Left colon (tissue), 2 donors: ENCODE measurements around the gene METTL16. TPM values are rescaled to one million over a fixed set of nuclear protein-coding genes. Genes with fewer than 3 reads are reported as not detected.

Source experiments
- ATAC-seq: fragments of 200-7000 bp; cut with Tn5 transposase; one replicate; pipeline ENCODE4 v1.9.1; 2020; ENCODE audit warnings: mild to moderate bottlenecking, moderate library complexity
- DNase-seq, 2 donors: peaks; one replicate each; pipeline ENCODE4 v3.0.0-alpha.2; 2020
- intact Hi-C, 2 donors: fragments of 100-400 bp; cut with DNase I in 1 of 2; cut with micrococcal nuclease in 1 of 2; formaldehyde crosslinking; loops; one replicate each; pipeline versions ENCODE4 v1.11.2 to v1.14.0; 2022; cut with DNase I, micrococcal nuclease
- total RNA-seq, 2 donors: library from RNA; stranded (reverse); fragmentation: NEBNext Ultra II Directional; extraction: Animal tissue kit (Norgen Biotek cat#: 25700); gene quantifications; one replicate each; pipeline ENCODE4 v1.2.1, GENCODE V29; 2021
- donor health status: DM: no; HTN: no; CAD: no.
- donor health status: DM: yes; HTN: yes; CAD: no.

METTL16 gene
- total RNA-seq, 2 donors from 2014 or later = 13.7 to 14.2 TPM

DNA sequence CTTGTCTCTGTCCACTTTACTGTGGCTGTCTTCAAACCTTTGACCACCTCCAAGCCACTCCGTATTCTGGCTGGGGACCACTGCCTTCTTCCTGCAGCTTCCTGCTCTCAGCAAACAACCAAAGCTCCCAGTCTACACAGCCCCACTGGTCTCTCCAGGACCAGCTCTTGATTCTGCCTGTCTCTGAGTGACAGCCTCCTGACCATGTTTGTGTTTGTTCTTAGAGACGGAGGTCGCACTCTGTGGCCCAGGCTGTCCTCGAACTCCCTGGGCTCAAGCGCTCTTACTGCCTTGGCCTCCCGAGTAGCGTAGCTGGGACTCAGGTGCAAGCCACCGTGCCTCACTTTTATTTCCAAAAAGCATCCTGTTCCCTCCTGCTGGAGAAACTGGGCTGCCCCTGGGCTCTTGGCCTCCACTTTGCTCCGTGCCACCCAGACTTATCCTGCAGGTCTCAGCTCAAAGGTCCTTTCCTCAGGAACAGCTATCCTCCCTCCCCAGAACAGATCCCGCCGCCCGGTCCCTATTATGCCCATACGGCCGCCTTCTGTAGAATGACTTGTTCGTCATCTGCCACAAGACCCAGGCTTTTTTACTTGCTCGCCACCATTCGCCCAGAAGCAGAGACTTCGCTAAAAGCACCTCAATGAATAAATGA lies 120.0 kb downstream of the METTL16 start:
- intact Hi-C loops = no loop called here
- no peak for ATAC-seq
- no peak for DNase-seq

DNA sequence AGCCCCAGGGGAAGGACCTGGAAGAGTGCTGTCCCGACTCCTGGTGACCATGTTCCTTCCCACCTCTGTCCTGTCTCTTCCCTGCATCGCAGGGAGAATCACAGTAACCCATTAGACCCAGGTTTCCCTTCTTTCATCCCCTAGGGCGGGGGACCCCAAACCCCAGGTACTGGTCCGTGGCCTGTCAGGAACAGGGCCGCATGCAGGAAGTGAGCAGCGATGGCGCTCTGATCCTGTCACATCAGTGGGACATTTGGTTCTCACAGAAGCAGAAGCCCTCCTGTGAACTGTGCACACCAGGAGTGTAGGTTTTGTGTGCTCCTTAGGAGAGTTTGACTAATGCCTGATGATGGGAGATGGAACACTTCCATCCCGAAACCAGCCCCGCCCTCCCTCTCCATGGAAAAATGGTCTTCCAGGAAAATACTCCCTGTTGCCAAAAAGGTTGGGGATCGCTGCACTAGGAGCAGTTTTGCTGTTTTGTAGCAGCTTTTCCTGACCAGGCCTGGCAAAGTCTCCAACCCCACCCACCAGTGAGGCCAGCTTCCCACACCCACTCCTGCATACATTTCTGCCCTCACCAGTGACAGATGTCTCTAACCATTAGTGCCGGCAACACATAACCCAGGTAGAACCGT lies 121.4 kb downstream of the METTL16 start:
- ATAC-seq (no peak), DNase-seq (no peak)
- intact Hi-C loops = no loop called here

DNA sequence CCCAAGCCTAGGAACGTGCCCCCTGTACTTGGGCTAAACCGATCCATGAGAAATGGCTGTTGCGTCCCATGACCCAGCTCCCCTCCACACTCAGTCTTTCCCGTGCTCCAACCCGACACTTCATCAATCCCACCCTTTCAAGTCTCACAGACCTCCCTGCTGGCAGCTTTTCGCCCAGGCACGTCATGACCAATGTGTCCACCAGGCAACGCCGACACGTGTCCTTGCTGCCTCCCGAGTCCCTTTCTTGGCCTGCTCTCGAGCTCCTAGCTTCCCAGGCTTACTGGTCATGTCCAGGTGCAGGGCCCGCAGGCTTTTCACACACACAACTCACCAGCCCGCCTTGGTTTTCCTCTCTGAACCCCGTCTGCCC lies 123.0 kb downstream of the METTL16 start:
- DNase-seq = no peak
- intact Hi-C loops = no loop called here
- ATAC-seq = no peak

DNA sequence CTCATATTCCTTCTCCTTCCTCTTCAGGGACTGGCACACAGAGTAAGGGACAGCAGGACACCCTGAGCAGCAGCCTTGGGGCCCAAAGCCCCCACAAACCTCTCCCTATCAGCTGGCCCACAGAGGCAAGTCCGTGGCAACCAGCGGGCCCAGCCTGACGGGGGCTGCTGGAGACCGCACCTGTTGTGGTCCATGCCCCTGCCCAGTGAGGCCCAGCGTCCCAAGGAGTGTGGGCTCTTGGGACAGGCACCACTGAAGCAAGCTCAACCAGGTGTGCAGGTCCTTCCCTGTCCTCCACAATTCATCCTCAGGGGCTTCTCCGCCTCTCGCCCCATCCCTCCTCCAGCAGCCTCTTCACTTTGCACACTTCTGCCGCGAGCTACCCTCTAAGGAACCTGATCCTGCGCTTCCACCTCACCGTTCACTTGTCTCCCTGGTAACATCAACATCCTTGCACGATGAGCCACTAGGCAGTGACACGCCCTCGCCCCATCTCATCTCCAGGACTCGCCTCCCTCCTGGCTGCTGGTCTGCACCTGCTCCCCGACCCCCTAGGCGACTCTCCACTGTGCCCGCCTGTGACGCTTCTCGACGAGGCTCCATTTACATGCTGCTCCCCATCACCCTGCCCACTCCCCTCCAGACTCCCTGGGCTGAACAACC lies 123.5 kb downstream of the METTL16 start:
- intact Hi-C loops = no loop called here
- no peak for ATAC-seq
- no peak for DNase-seq

DNA sequence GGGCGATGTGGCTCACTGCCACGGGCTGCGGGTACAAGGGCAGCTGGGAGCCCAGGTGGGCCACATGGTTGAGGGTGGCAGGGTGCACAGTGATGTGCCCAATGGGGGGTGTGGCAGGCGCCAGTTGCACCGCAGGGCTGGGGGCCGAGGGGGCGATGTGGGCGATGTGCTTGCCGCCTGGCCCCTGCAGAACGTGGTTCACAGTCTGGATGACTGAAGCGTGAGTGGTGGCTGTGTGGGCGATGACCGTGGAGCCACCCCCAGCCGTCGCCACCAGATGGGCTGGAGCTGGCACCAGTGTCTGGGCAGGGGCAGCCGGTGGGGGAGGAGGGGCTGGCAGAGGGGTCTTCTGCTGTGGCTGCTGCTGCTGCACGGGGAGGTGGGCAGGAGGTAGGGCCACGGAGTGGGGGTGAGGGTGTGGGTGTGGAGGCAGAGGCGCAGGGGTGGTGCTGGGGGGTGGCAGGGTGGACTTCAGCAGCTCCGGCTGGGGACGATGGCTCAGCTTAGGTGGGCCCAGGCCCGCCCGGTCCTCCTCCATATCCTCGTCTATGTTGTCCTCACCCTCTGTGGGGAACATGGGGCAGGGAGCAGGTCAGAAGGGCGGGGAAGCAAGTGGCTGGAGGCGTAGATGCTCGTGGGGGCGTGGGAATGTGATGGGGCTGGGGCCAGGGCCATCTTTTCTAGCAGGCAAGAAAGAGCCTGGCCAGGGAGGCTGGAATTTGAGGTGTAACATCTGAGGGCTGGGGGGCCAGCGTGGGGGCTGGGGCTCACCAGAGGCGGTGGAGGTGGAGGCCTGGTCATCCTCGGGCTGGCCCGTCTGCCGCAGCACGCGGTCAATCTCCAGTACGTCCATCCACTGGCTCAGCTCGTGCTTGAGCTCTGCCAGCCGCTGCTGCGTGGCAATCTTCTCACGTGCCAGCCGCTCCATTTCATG lies 124.3 kb downstream of the METTL16 start:
- intact Hi-C loops = no loop called here
- ATAC-seq (no peak), DNase-seq (no peak)

DNA sequence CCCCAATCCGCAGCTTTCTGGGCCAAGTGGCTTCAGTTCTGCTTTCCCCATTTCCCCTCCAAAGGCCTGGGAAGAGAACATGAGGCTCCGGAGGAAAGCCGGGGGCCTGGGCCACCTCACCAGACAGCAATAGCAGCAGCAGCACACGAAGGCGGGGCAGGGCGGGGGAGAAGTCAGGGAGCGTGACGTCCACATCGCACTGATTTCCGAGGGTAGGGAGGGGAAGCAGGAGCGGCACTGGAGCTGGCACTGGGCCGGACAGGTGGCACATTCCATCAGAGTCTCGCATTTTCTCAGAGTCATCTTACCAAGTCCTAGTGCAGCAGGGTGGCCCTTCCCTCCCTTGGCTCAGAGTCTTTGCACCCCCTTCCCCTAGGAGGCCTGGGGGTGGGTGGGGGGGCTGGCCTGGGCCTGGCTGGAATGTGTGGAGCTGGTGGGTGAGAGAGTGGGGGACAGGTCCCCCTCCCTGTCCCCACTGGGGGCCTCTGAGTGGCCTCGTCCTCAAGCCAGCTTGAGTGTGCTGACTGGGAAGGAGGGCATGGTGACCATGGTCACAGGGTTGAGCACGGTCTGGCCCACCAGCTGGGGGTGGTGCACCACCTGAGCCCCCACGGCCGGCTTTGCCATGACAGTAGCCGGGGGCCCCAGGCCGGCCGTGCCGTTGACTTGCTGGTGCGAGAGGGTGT lies 125.1 kb downstream of the METTL16 start:
- ATAC-seq (peak; percentile 84), DNase-seq (peak; percentile 77 to 83)
- intact Hi-C loops = no loop called here

DNA sequence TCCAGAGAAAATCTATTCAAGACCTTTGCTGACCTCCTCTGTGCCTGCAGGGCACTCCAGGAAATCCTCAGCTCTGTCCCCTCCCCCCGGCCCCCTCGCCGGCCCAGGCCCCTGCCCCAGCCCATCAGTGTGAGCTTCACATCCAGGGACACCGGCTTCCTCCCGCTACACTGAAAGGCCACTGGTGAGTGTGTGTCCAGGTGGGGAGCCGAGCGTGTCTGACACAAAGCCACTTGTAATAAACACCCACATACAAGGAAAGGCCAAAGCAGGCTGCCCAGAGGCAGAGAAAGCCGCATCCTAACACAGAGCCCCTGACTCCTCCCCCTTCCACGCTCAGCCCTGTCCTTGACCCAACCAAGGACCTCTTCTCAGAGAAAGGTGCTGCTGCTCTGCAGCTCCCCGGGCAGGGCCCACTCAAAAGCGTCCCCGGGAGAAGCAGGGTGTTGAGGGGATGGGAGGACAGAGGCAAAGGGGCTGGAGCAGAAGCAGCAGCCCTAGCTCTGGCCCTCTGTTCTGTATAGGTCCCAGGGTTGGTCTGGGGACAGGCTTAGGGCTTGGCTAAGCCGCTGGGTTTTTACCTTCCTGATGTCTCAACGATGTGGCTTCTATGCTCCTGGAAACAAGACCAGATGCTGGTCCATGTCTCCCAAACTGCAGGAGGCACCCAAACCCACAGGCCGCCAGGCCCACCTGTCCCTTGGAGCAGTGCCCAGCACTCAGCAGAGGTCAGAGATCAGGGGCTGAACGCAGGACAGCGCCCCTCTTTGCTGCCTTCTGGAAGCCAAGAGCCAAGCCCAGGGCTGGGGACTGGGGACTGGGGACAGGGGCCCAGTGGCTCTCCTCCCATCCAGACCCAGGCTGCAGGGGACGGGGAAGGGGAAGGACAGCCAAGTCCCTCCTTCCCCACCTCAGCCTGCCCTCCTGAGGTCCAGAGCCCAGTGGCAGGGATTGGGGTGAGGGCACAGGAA lies 126.2 kb downstream of the METTL16 start:
- DNase-seq (no peak), ATAC-seq (peak; percentile 0)
- intact Hi-C loops = no loop called here

DNA sequence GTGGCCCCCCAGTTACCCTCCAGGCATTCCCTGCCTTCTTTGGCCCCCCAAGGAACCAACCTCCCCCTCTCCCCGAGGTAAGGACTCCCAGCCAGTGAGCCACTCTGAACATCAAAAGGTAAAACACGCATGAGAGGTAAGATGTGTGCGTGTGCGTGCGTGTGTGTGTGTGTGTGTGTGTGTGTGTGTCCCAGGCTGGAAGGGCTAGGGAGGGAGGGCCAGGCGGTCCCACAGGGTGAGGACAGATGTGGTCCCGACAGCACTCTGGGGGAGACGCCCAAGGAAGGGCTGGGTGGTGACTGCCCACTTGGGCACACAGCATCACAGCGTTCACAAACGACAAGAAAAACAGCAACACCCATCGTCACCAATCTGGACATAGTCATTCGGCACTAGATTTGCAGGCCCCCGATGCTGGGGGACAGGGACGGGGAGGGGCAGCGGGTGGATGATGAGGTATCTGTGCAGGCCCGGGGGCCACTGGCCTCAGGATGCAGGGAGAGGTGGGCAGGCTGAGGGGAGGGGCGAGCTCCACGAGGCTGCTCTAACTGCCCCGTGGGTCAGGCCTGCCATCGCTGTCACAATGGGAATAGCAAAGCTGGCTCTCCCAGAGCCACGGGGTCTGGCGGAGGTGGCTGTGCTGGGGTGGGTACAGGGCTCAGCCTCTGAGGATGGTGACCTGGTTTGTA lies 127.1 kb downstream of the METTL16 start:
- no peak for ATAC-seq
- DNase-seq = no peak
- intact Hi-C loops = loop anchor here in 1 of 2 donors (5.0 kb wide), 1 partner anchor 33 kb away; no protein-coding TSS in a partner anchor

DNA sequence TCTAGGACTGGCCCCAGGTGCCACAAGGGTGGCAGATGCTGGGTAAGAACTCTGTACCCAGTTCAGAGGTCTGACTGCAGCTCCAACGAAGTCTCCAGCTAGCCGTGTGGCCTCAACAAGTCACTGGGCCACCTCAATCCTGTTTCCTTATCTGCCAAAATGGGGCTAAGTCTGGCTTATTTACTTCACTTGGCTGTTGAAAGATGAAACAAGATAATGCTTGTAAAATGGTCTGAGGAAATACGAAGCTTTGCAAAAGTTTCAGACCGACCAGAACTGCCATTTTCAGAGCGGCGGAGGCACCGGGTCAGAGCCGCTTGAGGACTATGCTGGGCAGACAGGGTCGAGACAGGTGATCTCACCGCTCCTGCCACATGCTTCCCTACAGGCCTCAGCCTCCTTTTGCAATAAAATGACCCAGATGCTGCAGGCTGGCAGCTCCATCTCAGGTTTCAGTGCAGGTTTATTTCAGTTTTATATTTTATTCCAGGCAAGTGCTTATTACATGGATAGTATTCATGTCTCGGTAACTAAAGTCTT lies 128.0 kb downstream of the METTL16 start:
- ATAC-seq = peak; percentile 5
- intact Hi-C loops = loop anchor here (2.0 to 5.0 kb wide), 2 partner anchors 33 to 34 kb away; no protein-coding TSS in a partner anchor
- no peak for DNase-seq

DNA sequence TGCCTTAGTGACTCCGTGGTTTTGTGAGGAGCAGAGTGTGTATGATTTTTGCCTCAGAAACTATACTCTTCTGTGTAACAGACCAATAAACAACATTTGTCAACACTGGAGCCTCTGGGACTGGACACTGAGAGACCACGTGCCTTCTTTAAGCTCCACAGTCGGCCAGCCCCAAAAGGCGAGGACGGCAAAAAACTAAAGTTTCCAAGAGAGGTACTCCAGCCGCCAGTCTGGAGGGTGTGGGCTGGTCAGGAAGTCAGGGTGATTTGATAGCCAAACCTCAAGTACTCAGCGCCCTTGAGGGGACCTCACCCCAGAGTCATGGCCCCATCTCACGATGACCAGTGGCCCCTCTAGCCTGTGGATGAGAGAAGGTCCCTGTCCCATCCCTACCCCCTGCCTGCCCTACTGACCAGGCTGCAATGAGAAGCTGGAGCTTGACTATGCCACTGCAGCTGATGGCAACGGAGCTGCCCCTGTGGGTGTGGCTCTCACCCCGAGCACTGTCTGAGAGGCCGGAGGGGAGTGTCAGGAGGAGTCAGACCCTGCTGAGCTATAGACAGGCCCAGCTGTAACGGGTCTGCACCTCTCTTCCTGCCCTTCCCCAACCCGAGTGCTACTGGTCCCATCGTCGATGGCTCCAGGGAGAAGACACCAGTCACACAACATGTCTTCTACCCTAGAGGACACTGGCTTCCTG lies 130.6 kb downstream of the METTL16 start:
- ATAC-seq (no peak), DNase-seq (no peak)
- intact Hi-C loops = loop anchor here in 1 of 2 donors (5.0 kb wide), 1 partner anchor 36 kb away; no protein-coding TSS in a partner anchor

DNA sequence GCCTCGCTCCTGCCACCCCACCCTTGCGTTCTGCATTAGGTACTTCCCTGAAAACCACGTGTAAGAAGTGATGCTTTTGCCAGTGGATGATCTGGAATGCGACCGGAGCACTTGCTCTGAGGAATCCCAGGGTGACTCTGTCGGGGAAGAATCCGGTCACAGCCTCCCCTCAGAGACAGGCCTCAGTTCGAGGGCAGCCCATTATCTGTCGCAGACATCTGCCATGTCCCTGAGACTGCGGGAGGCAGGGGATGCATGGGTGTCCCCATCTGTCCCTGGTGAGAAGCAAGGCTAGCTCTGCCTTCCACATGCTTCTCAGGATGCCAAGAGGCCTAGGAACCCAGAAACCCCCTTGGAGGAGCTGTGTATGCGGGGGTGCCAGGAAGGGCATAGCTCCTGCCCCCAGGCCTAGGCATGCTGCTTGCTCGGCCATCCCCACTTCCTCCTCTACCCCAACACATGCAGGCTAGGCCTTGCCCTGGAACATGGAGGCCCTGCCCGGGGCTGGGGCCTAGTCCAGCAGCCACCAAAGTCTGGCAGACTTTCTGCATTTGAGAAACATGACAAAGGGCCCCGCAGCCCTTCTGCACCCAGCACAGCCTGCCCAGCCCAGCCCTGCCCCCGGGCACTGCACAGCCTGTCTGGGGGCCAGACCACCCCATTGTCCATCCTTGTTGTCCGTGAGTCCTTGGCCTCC lies 131.3 kb downstream of the METTL16 start:
- no peak for ATAC-seq

DNA sequence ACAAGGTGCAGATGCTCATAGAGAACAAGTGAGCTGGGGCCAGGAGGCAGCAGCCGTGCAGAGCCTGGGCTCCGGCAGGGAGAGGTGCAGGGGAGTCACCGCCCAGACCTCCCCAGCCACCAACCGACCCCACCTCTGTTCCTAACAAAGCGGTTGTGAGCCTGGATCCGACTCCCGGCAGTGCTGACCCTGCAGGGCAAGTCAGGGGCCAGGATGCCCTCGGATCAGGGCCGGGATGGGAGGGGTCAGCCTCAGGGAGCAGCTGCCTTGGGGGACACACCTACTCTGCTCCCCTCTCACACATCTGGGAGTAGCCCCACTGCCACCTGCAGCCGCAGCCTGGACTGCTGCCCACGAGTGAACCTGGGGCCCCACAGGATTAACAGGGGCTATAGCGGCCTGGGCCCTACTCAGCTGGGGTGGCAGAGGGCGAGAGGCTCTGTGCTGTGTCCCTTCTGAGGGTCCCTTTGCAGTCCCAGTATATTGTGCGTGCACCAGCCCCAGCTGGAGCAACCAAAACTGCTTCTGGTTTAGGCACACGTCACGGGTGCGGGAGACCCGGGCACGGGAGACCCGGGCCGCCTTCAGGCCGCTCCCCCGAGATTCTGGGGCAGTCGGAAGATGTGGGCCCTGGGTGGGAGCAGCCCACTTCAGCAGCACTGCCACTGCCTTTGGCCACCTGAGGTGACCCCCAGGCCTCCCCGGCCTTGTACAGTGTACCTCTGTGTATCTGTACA lies 132.0 kb downstream of the METTL16 start:
- intact Hi-C loops = loop anchor here in 1 of 2 donors (5.0 kb wide), 1 partner anchor 38 kb away; no protein-coding TSS in a partner anchor
- no peak for ATAC-seq
- no peak for DNase-seq

More for the DNA sequence above, 131.3 kb downstream of the METTL16 start:
- intact Hi-C loops = loop anchor here in 1 of 2 donors (5.0 kb wide), 1 partner anchor 37 kb away; no protein-coding TSS in a partner anchor
- no peak for DNase-seq

DNA sequence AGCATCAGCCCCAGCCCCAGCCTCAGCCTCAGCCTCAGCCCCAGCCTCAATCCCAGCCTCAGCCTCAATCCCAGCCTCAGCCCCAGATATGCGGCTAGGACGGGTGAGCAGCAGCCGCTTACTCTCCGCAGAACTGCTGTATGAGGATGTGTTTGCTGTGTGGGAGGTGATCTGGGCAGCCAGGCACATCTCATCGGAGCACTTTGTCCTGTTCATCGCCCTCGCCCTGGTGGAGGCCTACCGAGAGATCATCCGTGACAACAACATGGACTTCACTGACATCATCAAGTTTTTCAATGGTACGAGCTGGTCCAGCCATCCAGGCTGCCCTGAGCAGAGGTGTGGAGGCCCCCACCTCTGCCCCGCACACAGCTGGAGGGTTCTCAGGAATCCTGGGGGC lies 132.8 kb downstream of the METTL16 start:
- intact Hi-C loops = no loop called here
- DNase-seq (no peak), ATAC-seq (no peak)

DNA sequence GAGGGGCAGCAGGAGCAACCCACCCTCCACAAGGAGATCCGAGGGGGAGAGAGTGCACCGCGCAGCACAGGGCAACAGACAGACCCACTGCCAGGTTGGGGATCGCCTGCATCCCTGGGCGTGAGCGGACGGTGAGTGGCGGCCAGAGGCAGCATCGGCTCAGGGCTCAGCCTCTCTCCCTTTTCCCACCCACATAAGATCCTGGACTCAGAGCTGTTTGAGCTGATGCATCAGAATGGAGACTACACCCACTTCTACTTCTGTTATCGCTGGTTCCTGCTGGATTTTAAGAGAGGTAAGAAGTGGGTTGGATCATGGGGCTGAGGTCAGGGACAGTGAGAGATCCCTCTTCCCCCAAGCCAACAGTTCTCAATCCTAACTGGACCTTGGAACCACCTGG lies 134.0 kb downstream of the METTL16 start:
- intact Hi-C loops = no loop called here
- ATAC-seq (no peak), DNase-seq (no peak)

DNA sequence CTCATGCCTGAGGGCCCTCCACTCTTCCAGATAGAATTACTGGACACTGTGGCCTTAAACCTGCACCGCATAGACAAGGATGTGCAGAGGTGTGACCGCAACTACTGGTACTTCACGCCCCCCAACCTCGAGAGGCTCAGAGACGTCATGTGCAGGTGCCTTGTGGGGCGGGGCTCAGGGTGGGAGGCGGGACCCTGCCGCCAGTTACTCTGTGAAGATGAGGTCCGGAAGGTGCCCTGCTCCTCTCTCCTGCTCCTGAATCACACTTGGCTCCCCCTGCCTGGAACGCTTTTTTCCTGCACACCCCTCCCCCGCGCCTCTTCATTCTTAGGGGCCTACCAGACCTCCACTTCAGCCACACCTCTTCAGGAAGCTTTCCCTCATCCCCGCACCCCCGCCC lies 135.6 kb downstream of the METTL16 start:
- intact Hi-C loops = no loop called here
- DNase-seq (no peak), ATAC-seq (no peak)
